Neural cell (in vitro differentiated cells): ENCODE results near the gene SARS2. TPM values are rescaled to one million over a fixed set of nuclear protein-coding genes. Genes with fewer than 3 reads are reported as not detected.

Experiments
- H2AFZ ChIP-seq: fragments of 200-600, 300-800 bp; sonication (generic), shearing (Covaris generic); 2 replicates; pipeline ENCODE4 v1.6.0; 2014; ENCODE audit warnings: low read depth, mild to moderate bottlenecking, antibody characterized with exemption, low read length, moderate library complexity
- H3F3A ChIP-seq: fragments of 200-600 bp; shearing (Covaris generic); 2 replicates; pipeline ENCODE4 v1.6.1; 2016; ENCODE audit warnings: mild to moderate bottlenecking, moderate library complexity, mixed read lengths, antibody characterized with exemption, low read length; ENCODE audit not compliant: insufficient read depth, poor library complexity, severe bottlenecking
- H3K27ac ChIP-seq: fragments of 200-600, 300-800 bp; sonication (generic), shearing (Covaris generic); 2 replicates; pipeline ENCODE4 v1.5.1; 2014; ENCODE audit warnings: mild to moderate bottlenecking, low read length, moderate library complexity
- H3K27me3 ChIP-seq: fragments of 300-800, 200-600 bp; sonication (generic), shearing (Covaris generic); 2 replicates; pipeline ENCODE4 v1.6.0; 2014; ENCODE audit warnings: mild to moderate bottlenecking, low read depth, low read length, moderate library complexity; ENCODE audit not compliant: insufficient read depth
- H3K36me3 ChIP-seq: fragments of 300-800, 200-600 bp; sonication (generic), shearing (Covaris generic); 2 replicates; pipeline ENCODE4 v1.5.1; 2014; ENCODE audit warnings: mild to moderate bottlenecking, antibody characterized with exemption, low read length, moderate library complexity; ENCODE audit not compliant: insufficient read depth
- H3K4me2 ChIP-seq: fragments of 300-800, 200-600 bp; sonication (generic), shearing (Covaris generic); 2 replicates; pipeline ENCODE4 v1.6.0; 2014; ENCODE audit warnings: mild to moderate bottlenecking, low read length
- H3K4me3 ChIP-seq: fragments of 300-800, 200-600 bp; sonication (generic), shearing (Covaris generic); 2 replicates; pipeline ENCODE4 v1.5.1; 2014; ENCODE audit warnings: mild to moderate bottlenecking, low read length, moderate library complexity
- H3K79me2 ChIP-seq: fragments of 200-600 bp; shearing (Covaris generic); replicated peaks from 2 replicates; pipeline ENCODE4 v1.6.0; 2014; ENCODE audit warnings: mild to moderate bottlenecking, low read length, moderate library complexity; ENCODE audit not compliant: insufficient read depth
- H3K9ac ChIP-seq: fragments of 300-800, 200-600 bp; sonication (generic), shearing (Covaris generic); 2 replicates; pipeline ENCODE4 v1.6.1; 2016; ENCODE audit warnings: mild to moderate bottlenecking, low read length, mixed read lengths
- H3K9me2 ChIP-seq: fragments of 200-600 bp; shearing (Covaris generic); 2 replicates; pipeline ENCODE4 v1.6.1; 2016; ENCODE audit warnings: mild to moderate bottlenecking, low read length, mixed read lengths; ENCODE audit not compliant: insufficient read depth
- H3K9me3 ChIP-seq: fragments of 200-600, 300-800 bp; sonication (generic), shearing (Covaris generic); 2 replicates; pipeline ENCODE4 v1.6.1; 2016; ENCODE audit warnings: mild to moderate bottlenecking, mixed run types, low read length, moderate library complexity, mixed read lengths
- H4K20me1 ChIP-seq: fragments of 200-600 bp; shearing (Covaris generic); 2 replicates; pipeline ENCODE4 v1.6.1; 2016; ENCODE audit warnings: mild to moderate bottlenecking, mixed run types; ENCODE audit not compliant: insufficient read depth
- CTCF ChIP-seq: fragments of 450-650 bp; IDR thresholded peaks from 2 replicates; pipeline ENCODE4 v1.5.1; 2014; ENCODE audit warnings: antibody characterized with exemption, mild to moderate bottlenecking, moderate library complexity; ENCODE audit not compliant: poor library complexity, severe bottlenecking
- EP300 ChIP-seq: fragments of 450-650 bp; conservative IDR thresholded peaks from 2 replicates; pipeline ENCODE4 v1.6.1; 2014; ENCODE audit warnings: antibody characterized with exemption, mild to moderate bottlenecking, moderate library complexity; ENCODE audit not compliant: poor library complexity, severe bottlenecking
- EZH2 ChIP-seq: fragments of 200-600, 300-800 bp; shearing (Covaris generic), sonication (generic); IDR thresholded peaks from 2 replicates; pipeline ENCODE4 v1.6.1; 2014; ENCODE audit warnings: antibody characterized with exemption, low read length, borderline replicate concordance, mild to moderate bottlenecking; ENCODE audit not compliant: insufficient read depth, poor library complexity, severe bottlenecking
- MXI1 ChIP-seq: fragments of 450-650 bp; conservative IDR thresholded peaks from 2 replicates; pipeline ENCODE4 v1.6.1; 2014; ENCODE audit warnings: antibody characterized with exemption, mild to moderate bottlenecking; ENCODE audit not compliant: poor library complexity, severe bottlenecking
- POLR2AphosphoS5 ChIP-seq: IDR thresholded peaks from 2 replicates; pipeline ENCODE4 v1.6.1; 2012
- RAD21 ChIP-seq: fragments of 450-650 bp; conservative IDR thresholded peaks from 2 replicates; pipeline ENCODE4 v1.6.1; 2014; ENCODE audit warnings: antibody characterized with exemption, mild to moderate bottlenecking, moderate library complexity
- REST ChIP-seq: IDR thresholded peaks from 2 replicates; pipeline ENCODE4 v1.6.1; 2012; ENCODE audit warnings: borderline replicate concordance
- SMC3 ChIP-seq: fragments of 450-650 bp; conservative IDR thresholded peaks from 2 replicates; pipeline ENCODE4 v1.6.1; 2014; ENCODE audit warnings: antibody characterized with exemption, mild to moderate bottlenecking, moderate library complexity; ENCODE audit not compliant: poor library complexity
- TAF1 ChIP-seq: IDR thresholded peaks from 2 replicates; pipeline ENCODE4 v1.6.1; 2012; ENCODE audit warnings: low read depth
- polyA plus RNA-seq: library from polyadenylated mRNA; depleted of rRNA; stranded (reverse); fragments of >200 nt; gene quantifications from 2 replicates; pipeline ENCODE4 v1.2.3, GENCODE V29; 2014

Gene SARS2
- polyA plus RNA-seq, 1 donor from 2014 or later, result 14.6 TPM

- Histone ChIP-seq H3K4me3 (no peak within 1 kb of the TSS), H3F3A (no peaks in the 10 kb centered on the region), H3K9me2 (no peaks in the 10 kb centered on the region), H3K27me3 (no peaks in the 10 kb centered on the region), H3K9me3 (no peaks in the 10 kb centered on the region), H4K20me1 (no peaks in the 10 kb centered on the region), H3K79me2 (no peaks in the 10 kb centered on the region), H3K4me2 (no peak within 1 kb of the TSS), H3K36me3 (no peaks in the 10 kb centered on the region), H3K27ac (no peak within 1 kb of the TSS), H2AFZ (no peak within 1 kb of the TSS), H3K9ac (no peak within 1 kb of the TSS)
- TF ChIP-seq MXI1, result no peak
- TF ChIP-seq SMC3, result no peak
- TF ChIP-seq EZH2, result no peak
- no peak for TF ChIP-seq REST
- no peak for TF ChIP-seq POLR2AphosphoS5
- no peak for TF ChIP-seq RAD21
- TF ChIP-seq CTCF, result no peak
- TF ChIP-seq TAF1, result no peak
- TF ChIP-seq EP300, result no peak
Observed at GRCh38 chr19:38877781-38878574, 52.6 kb downstream of the SARS2 start, which contains the start of gene RINL. Gene RINL (minus strand): TSS chr19:38878275. CDS start chr19:38876742, 1,533 bp downstream.

GRCh38 chr19:38875656-38876395, 54.7 kb downstream of the SARS2 start:
- H3K27me3 ChIP-seq, result no peaks in the 10 kb centered on the region
- no peaks in the 10 kb centered on the region for H4K20me1 ChIP-seq
- TF ChIP-seq SMC3, result no peak
- no peak for TF ChIP-seq EZH2
- TF ChIP-seq EP300, result no peak
- no peak for TF ChIP-seq CTCF
- TF ChIP-seq MXI1, result no peak
- TF ChIP-seq REST, result no peak
- TF ChIP-seq POLR2AphosphoS5, result no peak
- no peak for TF ChIP-seq TAF1
- TF ChIP-seq RAD21, result no peak
- no peak overlapping the region for H3K4me2 ChIP-seq
- H2AFZ ChIP-seq, result no peak overlapping the region
- H3K4me3 ChIP-seq, result no peak overlapping the region
- no peak overlapping the region for H3K27ac ChIP-seq
- H3F3A ChIP-seq, result no peaks in the 10 kb centered on the region
- H3K36me3 ChIP-seq, result no peaks in the 10 kb centered on the region
- no peak overlapping the region for H3K9ac ChIP-seq
- H3K9me3 ChIP-seq, result no peaks in the 10 kb centered on the region
- no peaks in the 10 kb centered on the region for H3K79me2 ChIP-seq
- no peaks in the 10 kb centered on the region for H3K9me2 ChIP-seq
